Trophoblast cell (in vitro differentiated cells and primary cell): Measurements from ENCODE around the gene STK17A.

Experiments
- DNase-seq, 2 donors: peaks; one replicate each; pipeline ENCODE4 v3.0.0-alpha.2; 2016
- H2AFZ ChIP-seq: 2 replicates; pipeline ENCODE4 v1.6.1; 2013; ENCODE audit warnings: low read length, moderate library complexity, mild to moderate bottlenecking; ENCODE audit not compliant: insufficient read depth, poor library complexity
- H2AK5ac ChIP-seq: 2 replicates; pipeline ENCODE4 v1.6.1; 2013; ENCODE audit warnings: mild to moderate bottlenecking, low read length
- H2BK120ac ChIP-seq: 2 replicates; pipeline ENCODE4 v1.6.1; 2013; ENCODE audit warnings: low read length, mild to moderate bottlenecking, moderate library complexity; ENCODE audit not compliant: insufficient read depth, poor library complexity
- H2BK12ac ChIP-seq: 2 replicates; pipeline ENCODE4 v1.6.1; 2013; ENCODE audit warnings: mild to moderate bottlenecking, low read length, moderate library complexity
- H2BK5ac ChIP-seq: 2 replicates; pipeline ENCODE4 v1.6.1; 2013; ENCODE audit warnings: low read length, low read depth, moderate library complexity, mild to moderate bottlenecking; ENCODE audit not compliant: poor library complexity
- H3K14ac ChIP-seq: 2 replicates; pipeline ENCODE4 v1.6.1; 2013; ENCODE audit warnings: mild to moderate bottlenecking, low read length
- H3K18ac ChIP-seq: 2 replicates; pipeline ENCODE4 v1.6.1; 2013; ENCODE audit warnings: mild to moderate bottlenecking, low read length
- H3K23ac ChIP-seq: 2 replicates; pipeline ENCODE4 v1.6.1; 2013; ENCODE audit warnings: low read length
- H3K27ac ChIP-seq: 2 replicates; pipeline ENCODE4 v1.5.1; 2013; ENCODE audit warnings: low read depth, mild to moderate bottlenecking, inconsistent platforms, low read length, moderate library complexity
- H3K27me3 ChIP-seq: 2 replicates; pipeline ENCODE4 v1.6.1; 2013; ENCODE audit warnings: inconsistent platforms, mild to moderate bottlenecking, low read length, moderate library complexity; ENCODE audit not compliant: insufficient read depth
- H3K36me3 ChIP-seq, 2 experiments: 1 replicate in 1 of 2; 2 replicates in 1 of 2; pipeline ENCODE4 v1.6.1; 2013; ENCODE audit warnings: low read length in 2 of 2, mild to moderate bottlenecking in 2 of 2, moderate library complexity in 1 of 2; ENCODE audit not compliant: insufficient read depth in 2 of 2, control insufficient read depth in 1 of 2
- H3K4ac ChIP-seq: 2 replicates; pipeline ENCODE4 v1.6.1; 2013; ENCODE audit warnings: low read depth, mild to moderate bottlenecking, low read length, moderate library complexity
- H3K4me1 ChIP-seq, 2 experiments: 1 replicate in 1 of 2; 2 replicates in 1 of 2; pipeline ENCODE4 v1.6.1; 2013; ENCODE audit warnings: low read length in 2 of 2, mild to moderate bottlenecking in 2 of 2, moderate library complexity in 1 of 2; ENCODE audit not compliant: insufficient read depth in 2 of 2, control insufficient read depth in 1 of 2
- H3K4me2 ChIP-seq: 2 replicates; pipeline ENCODE4 v1.6.1; 2013; ENCODE audit warnings: inconsistent platforms, mild to moderate bottlenecking, low read length, moderate library complexity
- H3K4me3 ChIP-seq: 2 replicates; pipeline ENCODE4 v1.5.1; 2013; ENCODE audit warnings: mild to moderate bottlenecking, low read depth, low read length, inconsistent platforms
- H3K79me1 ChIP-seq: one replicate; pipeline ENCODE4 v1.6.1; 2013; ENCODE audit warnings: low read length
- H3K79me2 ChIP-seq: 2 replicates; pipeline ENCODE4 v1.6.1; 2013; ENCODE audit warnings: low read length, mild to moderate bottlenecking; ENCODE audit not compliant: control insufficient read depth, insufficient read depth, poor library complexity
- H3K9ac ChIP-seq: 2 replicates; pipeline ENCODE4 v1.6.1; 2013; ENCODE audit warnings: mild to moderate bottlenecking, low read length
- H3K9me3 ChIP-seq: 2 replicates; pipeline ENCODE4 v1.6.1; 2013; ENCODE audit warnings: low read depth, mild to moderate bottlenecking, control low read depth, inconsistent platforms, low read length; ENCODE audit not compliant: insufficient read depth
- H4K12ac ChIP-seq: 2 replicates; pipeline ENCODE4 v1.6.1; 2013; ENCODE audit warnings: low read depth, mild to moderate bottlenecking, low read length, moderate library complexity
- H4K8ac ChIP-seq: 2 replicates; pipeline ENCODE4 v1.6.1; 2013; ENCODE audit warnings: low read depth, mild to moderate bottlenecking, low read length, moderate library complexity
- H4K91ac ChIP-seq: one replicate; pipeline ENCODE4 v1.6.1; 2013; ENCODE audit warnings: low read depth, mild to moderate bottlenecking, low read length, moderate library complexity
- WGBS: extraction: QIAGEN DNeasy Blood & Tissue Kit; methylation state at CpG from one replicate; pipeline ENCODE4 v1.1.7; 2013; ENCODE audit warnings: missing lambda C conversion rate; ENCODE audit not compliant: insufficient read length, insufficient coverage; ENCODE audit errors: extremely low coverage; 5-methylcytosine and 5-hydroxymethylcytosine counted together

Gene STK17A

GRCh38 chr7:43664681-43665080 is 81.8 kb downstream of the STK17A start:
- Histone ChIP-seq H3K27me3 (no peaks in the 10 kb centered on the region), H3K36me3 (no peaks in the 10 kb centered on the region), H2BK12ac (no peak overlapping the region), H4K8ac (no peak overlapping the region), H3K9ac (no peak overlapping the region), H4K12ac (no peak overlapping the region), H3K4ac (no peak overlapping the region), H2BK5ac (no peak overlapping the region), H3K4me2 (no peak overlapping the region), H3K9me3 (no peaks in the 10 kb centered on the region), H3K27ac (no peak overlapping the region), H2AK5ac (no peak overlapping the region), H3K4me3 (no peak overlapping the region), H3K23ac (no peak overlapping the region), H2BK120ac (no peak overlapping the region), H3K79me1 (no peaks in the 10 kb centered on the region), H3K18ac (no peak overlapping the region), H3K14ac (no peak overlapping the region), H3K4me1 (no peaks in the 10 kb centered on the region), H2AFZ (no peak overlapping the region), H3K79me2 (no peaks in the 10 kb centered on the region), H4K91ac (no peak overlapping the region)
- no CpG with 5 or more reads among the region's 1 CpG for WGBS
- no peak for DNase-seq

- Histone ChIP-seq H2BK120ac (no peak overlapping the region), H2BK12ac (no peak overlapping the region), H3K4me1 (no peaks in the 10 kb centered on the region), H3K18ac (no peak overlapping the region), H3K79me2 (no peaks in the 10 kb centered on the region), H3K9ac (no peak overlapping the region), H3K27ac (no peak overlapping the region), H4K12ac (no peak overlapping the region), H3K27me3 (no peaks in the 10 kb centered on the region), H2AK5ac (no peak overlapping the region), H2BK5ac (no peak overlapping the region), H3K36me3 (no peaks in the 10 kb centered on the region), H2AFZ (no peak overlapping the region), H4K91ac (no peak overlapping the region), H3K23ac (no peak overlapping the region), H3K4me2 (no peak overlapping the region), H3K14ac (no peak overlapping the region), H3K9me3 (no peaks in the 10 kb centered on the region), H4K8ac (no peak overlapping the region), H3K4ac (no peak overlapping the region), H3K79me1 (no peaks in the 10 kb centered on the region), H3K4me3 (no peak overlapping the region)
- no peak for DNase-seq
Measured at GRCh38 chr7:43666938-43667337, 84.0 kb downstream of the STK17A start.

- Histone ChIP-seq H3K4ac (no peak overlapping the region), H2BK12ac (no peak overlapping the region), H3K36me3 (no peaks in the 10 kb centered on the region), H3K14ac (no peak overlapping the region), H2BK120ac (no peak overlapping the region), H3K18ac (no peak overlapping the region), H3K4me3 (no peak overlapping the region), H3K4me1 (no peaks in the 10 kb centered on the region), H3K27me3 (no peaks in the 10 kb centered on the region), H4K8ac (no peak overlapping the region), H2AK5ac (no peak overlapping the region), H3K23ac (no peak overlapping the region), H3K79me2 (no peaks in the 10 kb centered on the region), H4K12ac (no peak overlapping the region), H3K9me3 (no peaks in the 10 kb centered on the region), H2BK5ac (no peak overlapping the region), H3K27ac (no peak overlapping the region), H3K4me2 (no peak overlapping the region), H3K79me1 (no peaks in the 10 kb centered on the region), H3K9ac (no peak overlapping the region), H4K91ac (no peak overlapping the region), H2AFZ (no peak overlapping the region)
- no CpG with 5 or more reads among the region's 1 CpG for WGBS
- no peak for DNase-seq
Measured at GRCh38 chr7:43668035-43668434, 85.1 kb downstream of the STK17A start.

GRCh38 chr7:43669286-43670081 is 86.6 kb downstream of the STK17A start:
- H3K79me1 ChIP-seq: no peaks in the 10 kb centered on the region
- no peaks in the 10 kb centered on the region for H3K9me3 ChIP-seq
- H4K12ac ChIP-seq: no peak overlapping the region
- H3K4me2 ChIP-seq: no peak overlapping the region
- no peak overlapping the region for H2AFZ ChIP-seq
- H4K8ac ChIP-seq: no peak overlapping the region
- H3K9ac ChIP-seq: no peak overlapping the region
- H2AK5ac ChIP-seq: no peak overlapping the region
- H2BK12ac ChIP-seq: no peak overlapping the region
- H3K36me3 ChIP-seq: no peaks in the 10 kb centered on the region
- H3K14ac ChIP-seq: no peak overlapping the region
- DNase-seq: no peak
- H3K23ac ChIP-seq: no peak overlapping the region
- H3K4me1 ChIP-seq: no peaks in the 10 kb centered on the region
- no CpG with 5 or more reads among the region's 15 CpGs for WGBS
- no peak overlapping the region for H3K4me3 ChIP-seq
- no peak overlapping the region for H2BK5ac ChIP-seq
- no peak overlapping the region for H3K18ac ChIP-seq
- no peak overlapping the region for H3K27ac ChIP-seq
- H4K91ac ChIP-seq: no peak overlapping the region
- no peak overlapping the region for H2BK120ac ChIP-seq
- H3K27me3 ChIP-seq: no peaks in the 10 kb centered on the region
- H3K79me2 ChIP-seq: no peaks in the 10 kb centered on the region
- peak overlapping the region; percentile 69 for H3K4ac ChIP-seq
